ENCODE measurements around the gene RNPC3.

GRCh38 chr1:103563056-103563455, 37.6 kb downstream of the RNPC3 start:
- TF ChIP-seq CTCF (conservative IDR thresholded peaks at IDR 0.05; ENCODE audit: low read depth, low read length): no peak
- TF ChIP-seq EZH2 (IDR thresholded peaks at IDR 0.05; ENCODE audit: low read length, unreplicated experiment): no peak
- no peak for TF ChIP-seq EZH2phosphoT487 (IDR thresholded peaks at IDR 0.05; ENCODE audit: borderline replicate concordance, low read length)

Measured in PC-3 (cell line).